ENCODE measurements around the gene UTP14C.

The UTP14C gene

GRCh38 chr13:51997186-51997585 lies 27.3 kb upstream of the UTP14C start:
- DNase-seq (ENCODE audit: low spot score) = no peak
- in situ Hi-C loops (cut with MboI; ENCODE audit: low sequenced_read_pairs, unreplicated experiment) = no loop called here
- TF ChIP-seq, protein P1, sequence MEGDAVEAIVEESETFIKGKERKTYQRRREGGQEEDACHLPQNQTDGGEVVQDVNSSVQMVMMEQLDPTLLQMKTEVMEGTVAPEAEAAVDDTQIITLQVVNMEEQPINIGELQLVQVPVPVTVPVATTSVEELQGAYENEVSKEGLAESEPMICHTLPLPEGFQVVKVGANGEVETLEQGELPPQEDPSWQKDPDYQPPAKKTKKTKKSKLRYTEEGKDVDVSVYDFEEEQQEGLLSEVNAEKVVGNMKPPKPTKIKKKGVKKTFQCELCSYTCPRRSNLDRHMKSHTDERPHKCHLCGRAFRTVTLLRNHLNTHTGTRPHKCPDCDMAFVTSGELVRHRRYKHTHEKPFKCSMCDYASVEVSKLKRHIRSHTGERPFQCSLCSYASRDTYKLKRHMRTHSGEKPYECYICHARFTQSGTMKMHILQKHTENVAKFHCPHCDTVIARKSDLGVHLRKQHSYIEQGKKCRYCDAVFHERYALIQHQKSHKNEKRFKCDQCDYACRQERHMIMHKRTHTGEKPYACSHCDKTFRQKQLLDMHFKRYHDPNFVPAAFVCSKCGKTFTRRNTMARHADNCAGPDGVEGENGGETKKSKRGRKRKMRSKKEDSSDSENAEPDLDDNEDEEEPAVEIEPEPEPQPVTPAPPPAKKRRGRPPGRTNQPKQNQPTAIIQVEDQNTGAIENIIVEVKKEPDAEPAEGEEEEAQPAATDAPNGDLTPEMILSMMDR (IDR thresholded peaks at IDR 0.05; ENCODE audit: borderline replicate concordance, control extremely low read depth, extremely low read depth, insufficient read depth, missing control alignments) = no peak

DNA sequence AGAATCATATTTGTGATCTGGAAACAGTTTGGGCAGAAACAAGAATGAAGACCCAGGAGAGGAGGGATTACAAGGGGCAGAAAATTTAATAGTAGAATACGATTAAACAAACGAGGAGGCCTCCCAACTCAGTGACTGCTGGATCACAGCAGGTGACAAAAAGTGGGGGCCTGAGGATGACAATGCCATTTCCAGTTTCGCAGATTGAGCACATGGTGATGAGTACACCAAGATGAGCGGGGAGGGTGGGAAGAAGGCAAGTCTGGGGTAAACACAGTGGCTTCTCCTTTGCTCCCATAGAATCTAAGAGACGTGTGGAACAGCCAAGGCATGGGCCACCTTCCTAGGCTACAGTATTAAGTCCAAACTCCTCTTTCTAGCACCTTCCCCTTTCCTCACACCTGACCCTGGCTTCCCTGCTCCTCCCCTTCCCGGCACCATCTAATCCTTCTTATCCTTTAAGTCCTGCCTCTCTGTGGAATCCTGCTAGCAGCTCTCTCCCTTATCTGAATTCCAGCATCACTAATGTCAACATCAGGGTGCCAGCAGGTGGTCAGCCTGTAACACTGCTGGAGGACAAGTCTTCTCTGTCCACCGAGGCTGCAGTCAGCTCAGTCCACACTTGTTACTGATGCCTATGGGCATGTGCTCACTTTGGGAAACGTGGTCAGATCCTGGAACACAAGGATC lies 26.7 kb upstream of the UTP14C start:
- in situ Hi-C loops (cut with MboI; ENCODE audit: low sequenced_read_pairs, unreplicated experiment) = no loop called here
- TF ChIP-seq, protein P1 (IDR thresholded peaks at IDR 0.05; ENCODE audit: borderline replicate concordance, control extremely low read depth, extremely low read depth, insufficient read depth, missing control alignments) = no peak
- DNase-seq (ENCODE audit: low spot score) = no peak

GRCh38 chr13:51998723-51999509 lies 25.6 kb upstream of the UTP14C start:
- TF ChIP-seq, protein P1 (IDR thresholded peaks at IDR 0.05; ENCODE audit: borderline replicate concordance, control extremely low read depth, extremely low read depth, insufficient read depth, missing control alignments) = no peak
- in situ Hi-C loops (cut with MboI; ENCODE audit: low sequenced_read_pairs, unreplicated experiment) = no loop called here
- DNase-seq (ENCODE audit: low spot score) = no peak

DNA sequence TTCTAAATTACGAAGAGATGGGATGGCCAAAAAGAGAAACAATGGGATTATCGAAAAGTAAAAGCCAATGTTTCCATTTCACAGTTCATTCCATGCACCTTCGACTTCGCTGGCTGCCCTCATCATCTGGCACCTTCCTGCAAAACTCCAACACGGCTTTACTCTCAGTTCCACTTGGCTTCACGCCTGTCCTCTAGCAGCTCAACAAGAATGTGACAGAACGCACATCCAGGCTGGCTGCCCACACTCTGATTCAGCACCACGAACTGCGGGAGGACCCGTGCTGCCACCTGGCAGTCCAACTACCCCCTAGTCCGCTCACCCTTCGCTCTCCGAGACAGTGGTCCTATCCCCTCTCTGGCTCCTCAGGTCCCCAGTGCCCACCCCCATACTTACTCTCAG lies 25.0 kb upstream of the UTP14C start:
- TF ChIP-seq, protein P1 (IDR thresholded peaks at IDR 0.05; ENCODE audit: borderline replicate concordance, control extremely low read depth, extremely low read depth, insufficient read depth, missing control alignments) = no peak
- in situ Hi-C loops (cut with MboI; ENCODE audit: low sequenced_read_pairs, unreplicated experiment) = no loop called here
- DNase-seq (ENCODE audit: low spot score) = no peak

DNA sequence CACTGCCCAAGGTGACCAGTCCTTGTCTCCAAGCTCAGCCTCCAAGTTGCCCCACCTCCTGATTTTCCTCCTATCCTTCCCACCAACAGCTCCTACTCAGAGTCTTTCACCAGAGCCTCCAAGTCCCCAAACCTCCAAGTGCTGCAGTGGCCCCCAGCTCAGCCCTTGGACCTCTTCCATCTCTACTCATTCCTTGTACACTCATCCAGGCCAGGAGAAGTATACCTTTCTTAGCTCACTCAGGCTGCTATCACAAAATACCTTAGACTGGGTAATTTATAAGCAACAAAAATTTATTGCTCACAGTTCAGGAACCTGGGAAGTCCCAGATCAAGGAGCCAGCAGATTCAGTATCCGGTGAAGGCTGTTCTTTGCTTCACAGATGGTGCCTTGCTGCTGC lies 24.6 kb upstream of the UTP14C start:
- in situ Hi-C loops (cut with MboI; ENCODE audit: low sequenced_read_pairs, unreplicated experiment) = no loop called here
- no peak for DNase-seq (ENCODE audit: low spot score)
- TF ChIP-seq, protein P1 (IDR thresholded peaks at IDR 0.05; ENCODE audit: borderline replicate concordance, control extremely low read depth, extremely low read depth, insufficient read depth, missing control alignments) = no peak

DNA sequence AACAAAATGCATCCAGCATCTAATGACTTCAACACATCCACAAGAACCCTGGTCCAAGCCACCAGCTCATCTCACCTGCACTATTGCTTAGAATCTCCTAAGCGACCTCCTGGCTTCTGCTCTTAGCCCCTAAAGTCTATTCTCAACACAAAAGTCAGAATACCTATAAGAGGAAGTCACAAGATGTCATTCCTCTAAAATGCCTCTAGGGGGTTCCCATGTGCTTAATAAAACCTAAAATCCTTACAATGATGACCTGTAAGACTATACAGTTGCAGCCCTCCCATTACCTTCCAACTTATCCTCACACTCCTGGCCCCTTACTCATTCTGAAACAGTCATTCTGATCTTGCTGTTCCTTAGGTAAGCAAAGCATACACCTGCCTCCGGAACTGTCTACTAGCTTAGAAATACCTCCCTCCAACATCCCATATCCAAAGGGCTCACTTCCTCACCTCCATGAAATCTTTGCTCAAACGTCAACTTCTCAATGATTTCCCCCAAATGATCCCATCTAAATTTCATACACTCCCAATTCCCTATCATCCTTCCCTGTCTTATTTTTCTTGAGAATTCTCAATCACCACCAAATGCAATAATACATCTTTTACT lies 23.3 kb upstream of the UTP14C start:
- DNase-seq (ENCODE audit: low spot score) = peak; percentile 77
- in situ Hi-C loops (cut with MboI; ENCODE audit: low sequenced_read_pairs, unreplicated experiment) = no loop called here
- TF ChIP-seq, protein P1 (IDR thresholded peaks at IDR 0.05; ENCODE audit: borderline replicate concordance, control extremely low read depth, extremely low read depth, insufficient read depth, missing control alignments) = peak; percentile 36
